Thyroid gland (tissue), 4 donors: ENCODE measurements around the gene HEXB.
A peak's percentile ranks its signal among the peaks of the same experiment; 100 is the strongest.

Experiments
- CTCF ChIP-seq, 6 experiments: fragments of 200-600 bp in 3 of 6; fragments of 450-650 bp in 3 of 6; sonication (generic) in 3 of 6; IDR thresholded peaks; one replicate each; pipeline ENCODE4 v1.5.1; 2016 to 2019; ENCODE audit warnings: antibody characterized with exemption in 6 of 6, mild to moderate bottlenecking in 2 of 6, inconsistent platforms in 1 of 6, moderate library complexity in 1 of 6
- POLR2A ChIP-seq, 2 donors: fragments of 450-650 bp; IDR thresholded peaks; one replicate each; pipeline ENCODE4 v1.6.1; 2017; ENCODE audit warnings: antibody characterized with exemption in 2 of 2, mild to moderate bottlenecking in 2 of 2, moderate library complexity in 1 of 2

DNA sequence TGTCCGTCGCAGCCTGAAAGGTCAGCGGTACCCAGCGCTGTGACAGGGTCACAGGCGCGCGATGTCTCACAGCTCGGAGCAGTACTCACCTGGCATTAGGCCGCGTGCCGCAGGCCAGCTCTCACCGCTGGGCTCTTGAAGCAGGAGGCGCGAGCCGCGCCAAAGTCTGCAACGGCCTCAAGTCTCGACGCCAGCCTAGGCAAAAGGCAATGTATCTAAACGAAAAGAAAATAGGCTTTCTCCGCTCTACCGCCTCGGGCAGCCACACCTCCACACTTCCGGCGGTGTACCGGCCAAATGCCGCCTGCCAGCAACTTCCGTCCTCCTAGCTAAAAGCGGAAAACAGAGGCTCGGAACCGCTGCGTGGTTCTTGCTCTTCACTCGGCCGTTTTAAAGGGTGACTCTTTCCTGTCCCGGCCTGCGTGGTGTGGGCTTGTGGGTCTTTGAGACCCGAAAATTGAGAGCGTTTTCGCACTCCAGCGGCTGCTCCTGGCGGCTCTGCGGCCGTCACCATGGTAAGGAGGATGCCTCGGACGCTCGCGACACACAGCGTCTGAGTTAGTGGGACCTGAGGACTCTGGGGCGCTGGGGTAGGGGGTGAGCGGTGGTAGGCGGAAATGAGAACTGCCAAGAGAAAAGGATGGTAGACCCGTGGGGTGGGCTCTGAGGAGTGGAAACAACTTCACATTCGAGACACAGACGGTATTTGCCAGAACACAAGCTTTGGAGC, 82.0 kb downstream of the HEXB start, which contains the start of the genes GFM2 and NSA2:
- TF ChIP-seq CTCF (IDR thresholded peaks at IDR 0.05): peak in 1 of 6 experiments; percentile 22
- peak in 1 of 2 donors; percentile 53 for TF ChIP-seq POLR2A (IDR thresholded peaks at IDR 0.05)
